ENCODE measurements around the gene OR52I1.
A peak's percentile ranks its signal among the peaks of the same experiment; 100 is the strongest.

The OR52I1 gene

DNA sequence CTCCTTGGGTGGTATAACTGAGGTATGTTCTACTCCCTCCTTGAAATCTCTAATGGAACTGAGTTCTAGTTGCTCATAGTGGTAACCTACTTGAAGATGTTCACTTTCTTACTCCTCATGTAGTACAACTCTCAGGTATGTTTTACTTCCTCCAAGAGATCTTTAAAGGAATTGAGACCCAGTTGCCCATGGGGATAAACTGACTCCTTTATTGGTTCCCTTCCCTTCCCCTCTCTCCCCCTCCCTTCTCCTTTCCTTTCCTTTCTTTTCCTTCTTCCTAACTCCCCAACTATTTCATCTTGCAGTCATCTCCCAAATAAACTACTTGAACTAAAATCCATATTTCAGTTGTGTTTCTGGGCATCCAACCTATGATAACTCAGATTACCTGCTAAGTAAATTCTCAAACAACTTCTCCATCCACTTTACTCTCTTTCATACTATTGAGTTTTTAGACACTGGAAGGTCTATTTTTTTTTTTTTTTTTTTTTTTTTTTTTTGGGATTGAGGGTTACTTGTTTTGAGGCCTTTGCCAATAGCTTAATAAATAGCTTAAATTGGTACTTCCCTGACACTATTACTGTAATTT is 22.1 kb downstream of the OR52I1 start:
- DNase-seq = no peak

DNA sequence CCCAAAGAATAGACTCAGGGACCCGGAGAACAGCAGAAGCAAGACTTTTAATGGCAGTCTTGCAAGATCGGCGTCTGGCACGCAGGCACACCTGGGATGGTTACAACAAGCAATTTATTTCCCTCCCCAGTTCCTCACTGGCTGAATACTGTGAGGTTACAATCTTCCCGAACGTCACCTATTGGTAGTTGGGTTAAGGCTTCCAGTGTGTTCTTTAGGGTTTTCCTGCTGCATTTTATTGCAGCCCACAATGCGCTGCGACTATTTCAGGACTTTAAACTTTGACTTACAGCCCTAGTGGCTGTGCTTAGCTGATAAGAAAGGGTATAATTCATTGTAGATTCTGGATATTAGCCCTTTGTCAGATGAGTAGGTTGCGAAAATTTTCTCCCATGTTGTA is 25.7 kb downstream of the OR52I1 start:
- DNase-seq = no peak

- DNase-seq = peak; percentile 90
Observed at GRCh38 chr11:4626207-4627099, 32.6 kb downstream of the OR52I1 start.

DNA sequence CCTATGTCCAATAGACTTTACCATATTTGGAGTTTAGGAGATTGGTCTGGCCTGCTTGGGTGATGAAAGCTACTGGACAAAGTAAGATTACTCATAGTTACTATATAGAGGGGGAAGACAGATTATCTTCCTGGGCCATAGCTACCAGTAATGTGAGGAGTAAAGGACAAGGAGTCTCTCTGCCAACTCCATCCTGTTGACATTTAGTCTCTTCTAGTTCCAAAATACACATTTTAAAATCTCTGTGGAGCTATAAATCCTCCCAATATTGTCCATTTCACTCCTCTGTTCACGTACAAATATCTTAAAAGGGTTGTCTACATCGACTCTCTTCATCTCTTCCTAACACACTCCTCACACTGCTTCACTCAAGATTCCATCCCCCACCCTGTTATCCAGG is 42.3 kb downstream of the OR52I1 start:
- no peak for DNase-seq

GRCh38 chr11:4636962-4637661 is 43.3 kb downstream of the OR52I1 start, which contains the start of gene OR51D1:
TSS of gene OR51D1 (plus strand) at chr11:4637477. CDS start at chr11:4639791, 2,314 bp downstream.
- peak; percentile 71 for DNase-seq

DNA sequence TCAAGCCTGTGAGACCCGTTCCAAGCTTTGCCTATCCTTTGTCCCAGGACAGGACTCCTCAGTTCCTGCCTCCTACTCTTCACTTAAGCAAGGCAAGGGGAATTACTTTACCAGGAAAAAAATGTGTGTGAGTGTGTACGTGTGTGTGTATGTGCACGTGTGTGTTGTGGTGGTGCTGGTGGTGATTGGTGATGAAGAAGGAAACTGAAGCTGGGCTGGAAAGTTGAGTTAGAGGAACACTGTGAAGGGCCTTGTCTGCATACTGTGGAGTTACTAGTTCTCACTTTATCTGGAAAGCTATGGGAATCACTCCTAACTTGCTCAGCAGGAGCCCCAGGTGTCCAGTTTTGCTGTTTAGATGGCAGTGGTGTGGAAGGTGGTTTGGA is 43.8 kb downstream of the OR52I1 start:
- no peak for DNase-seq

DNA sequence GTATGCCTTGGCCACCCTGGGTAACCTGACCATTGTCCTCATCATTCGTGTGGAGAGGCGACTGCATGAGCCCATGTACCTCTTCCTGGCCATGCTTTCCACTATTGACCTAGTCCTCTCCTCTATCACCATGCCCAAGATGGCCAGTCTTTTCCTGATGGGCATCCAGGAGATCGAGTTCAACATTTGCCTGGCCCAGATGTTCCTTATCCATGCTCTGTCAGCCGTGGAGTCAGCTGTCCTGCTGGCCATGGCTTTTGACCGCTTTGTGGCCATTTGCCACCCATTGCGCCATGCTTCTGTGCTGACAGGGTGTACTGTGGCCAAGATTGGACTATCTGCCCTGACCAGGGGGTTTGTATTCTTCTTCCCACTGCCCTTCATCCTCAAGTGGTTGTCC is 46.1 kb downstream of the OR52I1 start:
- no peak for DNase-seq

DNA sequence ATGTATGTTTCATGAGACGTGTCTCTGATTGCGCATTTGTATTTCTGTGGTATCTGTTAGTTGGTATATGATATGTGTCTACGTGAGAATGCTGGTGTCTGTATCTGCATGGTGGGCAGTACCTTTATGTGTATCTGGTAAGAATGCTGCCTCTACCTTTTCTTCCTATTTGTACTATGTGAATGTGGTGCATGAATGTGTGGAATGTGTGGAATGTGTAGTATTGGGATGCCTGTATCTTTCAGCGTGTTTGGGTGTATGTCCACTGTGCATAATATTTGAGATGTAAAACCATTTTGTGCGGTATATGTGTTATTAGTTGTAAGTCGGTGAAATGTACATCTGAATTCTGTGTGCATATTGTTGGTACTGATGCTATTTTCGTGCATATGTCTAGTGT is 47.7 kb downstream of the OR52I1 start:
- DNase-seq = no peak

DNA sequence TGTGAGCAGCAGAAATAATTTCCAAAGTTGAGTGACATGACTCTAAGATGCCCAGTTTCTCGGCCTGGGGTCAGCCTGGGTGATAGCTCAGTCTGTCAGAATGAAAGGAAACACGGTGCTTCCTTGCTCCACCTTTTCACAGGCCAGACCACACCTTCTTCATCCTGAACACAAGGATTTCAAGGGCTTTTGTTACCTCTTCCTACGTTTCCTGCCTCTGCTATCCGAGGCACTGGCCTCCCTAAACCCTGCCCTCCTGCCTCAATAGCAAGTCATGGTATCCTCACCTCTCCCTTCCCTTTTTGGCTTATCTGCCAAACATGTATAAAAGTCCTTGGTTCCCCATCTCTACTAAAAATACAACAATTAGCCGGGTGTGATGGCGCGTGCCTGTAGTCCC is 48.2 kb downstream of the OR52I1 start:
- DNase-seq = no peak

DNA sequence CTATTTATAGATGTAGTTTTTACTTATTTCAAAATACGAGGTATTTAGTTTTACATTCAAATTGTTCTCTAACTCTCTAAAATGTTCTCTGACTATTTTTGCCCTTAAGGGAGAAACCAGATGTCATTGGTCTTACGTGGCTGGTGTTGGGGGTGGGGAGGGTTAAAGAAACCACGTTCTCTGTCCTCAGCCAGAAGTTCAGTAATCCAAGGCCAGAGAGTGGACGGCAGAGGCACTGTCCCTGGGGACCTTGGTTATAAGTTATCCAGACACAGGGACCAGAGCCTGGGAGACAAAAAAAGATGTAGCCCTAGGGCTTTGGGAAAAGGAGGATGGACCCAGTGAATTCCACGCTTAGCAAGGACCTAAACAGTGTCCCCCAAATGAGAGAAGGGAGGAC is 49.2 kb downstream of the OR52I1 start:
- DNase-seq = no peak

DNA sequence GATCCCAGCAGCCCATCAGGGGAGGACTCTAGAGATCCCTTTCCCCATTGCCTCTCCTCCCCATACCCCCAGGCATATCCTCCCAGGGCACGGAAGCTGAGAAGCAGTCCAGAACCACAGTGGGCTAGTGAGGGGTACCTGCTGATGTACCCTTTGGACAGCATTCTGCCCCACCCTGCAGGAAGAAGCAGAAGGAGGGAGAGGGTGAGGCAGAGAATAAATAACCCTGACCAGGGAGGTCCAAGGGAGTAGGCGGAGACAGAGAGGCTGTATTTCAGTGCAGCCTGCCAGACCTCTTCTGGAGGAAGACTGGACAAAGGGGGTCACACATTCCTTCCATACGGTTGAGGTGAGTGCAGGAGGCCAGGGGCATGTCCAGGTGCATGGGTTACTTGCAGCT is 49.8 kb downstream of the OR52I1 start, which contains the start of gene OR51E1:
TSS of gene OR51E1 (plus strand) at position 301 of the 400 bp plus-strand sequence. CDS start 8,545 bp downstream, outside the sequence.
- DNase-seq = no peak

DNA sequence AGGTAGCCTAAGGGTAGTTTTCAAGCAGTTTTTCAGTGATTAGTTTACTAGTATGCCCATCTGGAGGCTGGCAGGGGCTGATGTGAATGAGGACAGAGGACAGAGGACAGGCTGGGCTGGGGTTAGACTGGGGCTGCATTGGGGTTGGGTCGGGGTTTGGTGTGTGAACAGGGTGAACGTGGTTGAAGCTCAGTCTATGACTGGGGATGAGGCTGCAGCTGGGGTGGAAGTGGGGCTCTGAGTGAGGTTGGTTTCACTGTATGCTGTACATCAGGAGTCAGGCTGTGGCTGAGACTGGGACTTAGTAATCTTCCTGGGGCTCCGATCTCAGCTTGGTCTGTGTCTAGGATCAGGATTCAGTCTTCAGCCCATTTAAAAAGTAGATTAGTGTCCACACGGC is 50.4 kb downstream of the OR52I1 start:
- DNase-seq = no peak

Data from NCI-H1105 (cell line).